SU-DHL-6 (cell line): ENCODE results near the gene IMPG1.

Experiments used
- H2AFZ ChIP-seq: fragments of 200-600 bp; sonication (generic); 2 replicates; pipeline ENCODE4 v1.6.1; 2014; ENCODE audit warnings: low read depth, mild to moderate bottlenecking, moderate library complexity, mixed read lengths, antibody characterized with exemption, low read length; ENCODE audit not compliant: severe bottlenecking
- H3F3A ChIP-seq: fragments of 200-600 bp; shearing (Covaris generic); 2 replicates; pipeline ENCODE4 v1.6.0; 2016; ENCODE audit warnings: antibody characterized with exemption, mild to moderate bottlenecking; ENCODE audit not compliant: insufficient read depth
- H3K27ac ChIP-seq: fragments of 200-600 bp; sonication (generic); 2 replicates; pipeline ENCODE4 v1.5.1; 2016; ENCODE audit warnings: low read depth, mild to moderate bottlenecking, low read length, moderate library complexity, mixed read lengths
- H3K27me3 ChIP-seq: fragments of 200-600 bp; sonication (generic), shearing (Covaris generic); 2 replicates; pipeline ENCODE4 v1.6.0; 2014; ENCODE audit warnings: mild to moderate bottlenecking, low read length
- H3K36me3 ChIP-seq: fragments of 200-600 bp; sonication (generic); 2 replicates; pipeline ENCODE4 v1.6.1; 2014; ENCODE audit warnings: mild to moderate bottlenecking, low read length, mixed read lengths
- H3K4me2 ChIP-seq: fragments of 300-600, 200-600 bp; shearing (Covaris generic), sonication (generic); 2 replicates; pipeline ENCODE4 v1.6.0; 2014; ENCODE audit warnings: low read length, low read depth, mild to moderate bottlenecking; ENCODE audit not compliant: poor library complexity, severe bottlenecking
- H3K4me3 ChIP-seq: fragments of 200-600 bp; sonication (generic); 2 replicates; pipeline ENCODE4 v1.5.1; 2014; ENCODE audit warnings: antibody characterized with exemption, low read length, mild to moderate bottlenecking, mixed read lengths; ENCODE audit not compliant: insufficient read depth, poor library complexity, severe bottlenecking
- H3K79me2 ChIP-seq: fragments of 200-600 bp; sonication (generic); 2 replicates; pipeline ENCODE4 v1.6.1; 2014; ENCODE audit warnings: mild to moderate bottlenecking, low read length, moderate library complexity; ENCODE audit not compliant: insufficient read depth
- H3K9ac ChIP-seq: fragments of 200-600 bp; sonication (generic); 2 replicates; pipeline ENCODE4 v1.7.0; 2014; ENCODE audit warnings: mild to moderate bottlenecking, low read length
- H3K9me2 ChIP-seq: fragments of 200-600 bp; sonication (generic); replicated peaks from 2 replicates; pipeline ENCODE4 v1.6.1; 2014; ENCODE audit warnings: low read length; ENCODE audit not compliant: insufficient read depth
- H3K9me3 ChIP-seq: fragments of 200-600 bp; sonication (generic); 2 replicates; pipeline ENCODE4 v1.6.1; 2014; ENCODE audit warnings: low read length, mixed read lengths; ENCODE audit not compliant: insufficient read depth
- H4K20me1 ChIP-seq: fragments of 200-600 bp; sonication (generic); 2 replicates; pipeline ENCODE4 v1.6.1; 2014; ENCODE audit warnings: low read depth, mild to moderate bottlenecking, antibody characterized with exemption, low read length, moderate library complexity, mixed read lengths
- EZH2phosphoT487 ChIP-seq: fragments of 200-600 bp; sonication (generic), shearing (Covaris generic); conservative IDR thresholded peaks from 2 replicates; pipeline ENCODE4 v1.6.1; 2018; ENCODE audit warnings: mild to moderate bottlenecking, antibody characterized with exemption, low read length, moderate library complexity, mixed read lengths
- TF ChIP-seq, protein P1 (sequence below): fragments of 200-600 bp; sonication (generic); IDR thresholded peaks from one replicate; pipeline ENCODE4 v1.5.1; 2017; ENCODE audit warnings: antibody characterized with exemption, mild to moderate bottlenecking, low read length, moderate library complexity; ENCODE audit not compliant: insufficient read depth, poor library complexity, severe bottlenecking

IMPG1 gene, protein sequence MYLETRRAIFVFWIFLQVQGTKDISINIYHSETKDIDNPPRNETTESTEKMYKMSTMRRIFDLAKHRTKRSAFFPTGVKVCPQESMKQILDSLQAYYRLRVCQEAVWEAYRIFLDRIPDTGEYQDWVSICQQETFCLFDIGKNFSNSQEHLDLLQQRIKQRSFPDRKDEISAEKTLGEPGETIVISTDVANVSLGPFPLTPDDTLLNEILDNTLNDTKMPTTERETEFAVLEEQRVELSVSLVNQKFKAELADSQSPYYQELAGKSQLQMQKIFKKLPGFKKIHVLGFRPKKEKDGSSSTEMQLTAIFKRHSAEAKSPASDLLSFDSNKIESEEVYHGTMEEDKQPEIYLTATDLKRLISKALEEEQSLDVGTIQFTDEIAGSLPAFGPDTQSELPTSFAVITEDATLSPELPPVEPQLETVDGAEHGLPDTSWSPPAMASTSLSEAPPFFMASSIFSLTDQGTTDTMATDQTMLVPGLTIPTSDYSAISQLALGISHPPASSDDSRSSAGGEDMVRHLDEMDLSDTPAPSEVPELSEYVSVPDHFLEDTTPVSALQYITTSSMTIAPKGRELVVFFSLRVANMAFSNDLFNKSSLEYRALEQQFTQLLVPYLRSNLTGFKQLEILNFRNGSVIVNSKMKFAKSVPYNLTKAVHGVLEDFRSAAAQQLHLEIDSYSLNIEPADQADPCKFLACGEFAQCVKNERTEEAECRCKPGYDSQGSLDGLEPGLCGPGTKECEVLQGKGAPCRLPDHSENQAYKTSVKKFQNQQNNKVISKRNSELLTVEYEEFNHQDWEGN

GRCh38 chr6:76072562-76072961 is at the start of gene IMPG1:
Gene IMPG1 (minus strand): TSS chr6:76072662. CDS start chr6:76072488, 174 bp downstream.
- Histone ChIP-seq H3K27ac (no peak within 1 kb of the TSS), H3K9ac (no peak within 1 kb of the TSS), H3K27me3 (no peaks in the 10 kb centered on the region), H3K9me3 (no peaks in the 10 kb centered on the region), H4K20me1 (no peaks in the 10 kb centered on the region), H3K4me3 (no peak within 1 kb of the TSS), H2AFZ (no peak within 1 kb of the TSS), H3K9me2 (no peaks in the 10 kb centered on the region), H3K36me3 (no peaks in the 10 kb centered on the region), H3K4me2 (no peak within 1 kb of the TSS), H3K79me2 (no peaks in the 10 kb centered on the region), H3F3A (no peaks in the 10 kb centered on the region)
- no peak for TF ChIP-seq EZH2phosphoT487
- TF ChIP-seq, protein P1, sequence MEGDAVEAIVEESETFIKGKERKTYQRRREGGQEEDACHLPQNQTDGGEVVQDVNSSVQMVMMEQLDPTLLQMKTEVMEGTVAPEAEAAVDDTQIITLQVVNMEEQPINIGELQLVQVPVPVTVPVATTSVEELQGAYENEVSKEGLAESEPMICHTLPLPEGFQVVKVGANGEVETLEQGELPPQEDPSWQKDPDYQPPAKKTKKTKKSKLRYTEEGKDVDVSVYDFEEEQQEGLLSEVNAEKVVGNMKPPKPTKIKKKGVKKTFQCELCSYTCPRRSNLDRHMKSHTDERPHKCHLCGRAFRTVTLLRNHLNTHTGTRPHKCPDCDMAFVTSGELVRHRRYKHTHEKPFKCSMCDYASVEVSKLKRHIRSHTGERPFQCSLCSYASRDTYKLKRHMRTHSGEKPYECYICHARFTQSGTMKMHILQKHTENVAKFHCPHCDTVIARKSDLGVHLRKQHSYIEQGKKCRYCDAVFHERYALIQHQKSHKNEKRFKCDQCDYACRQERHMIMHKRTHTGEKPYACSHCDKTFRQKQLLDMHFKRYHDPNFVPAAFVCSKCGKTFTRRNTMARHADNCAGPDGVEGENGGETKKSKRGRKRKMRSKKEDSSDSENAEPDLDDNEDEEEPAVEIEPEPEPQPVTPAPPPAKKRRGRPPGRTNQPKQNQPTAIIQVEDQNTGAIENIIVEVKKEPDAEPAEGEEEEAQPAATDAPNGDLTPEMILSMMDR = no peak

GRCh38 chr6:76120302-76120701 is 47.8 kb upstream of the IMPG1 start:
- Histone ChIP-seq H3K79me2 (no peaks in the 10 kb centered on the region), H3K4me3 (no peak overlapping the region), H2AFZ (no peak overlapping the region), H3K27me3 (no peaks in the 10 kb centered on the region), H3F3A (no peaks in the 10 kb centered on the region), H3K4me2 (no peak overlapping the region), H4K20me1 (no peaks in the 10 kb centered on the region), H3K36me3 (no peaks in the 10 kb centered on the region), H3K27ac (no peak overlapping the region), H3K9me2 (no peaks in the 10 kb centered on the region), H3K9me3 (no peaks in the 10 kb centered on the region), H3K9ac (no peak overlapping the region)
- no peak for TF ChIP-seq EZH2phosphoT487
- TF ChIP-seq, protein P1 = no peak

GRCh38 chr6:76073281-76073680 is 819 bp upstream of the IMPG1 start:
- no peak overlapping the region for H3K27ac ChIP-seq

More at GRCh38 chr6:76073281-76073680, 819 bp upstream of the IMPG1 start:
- no peaks in the 10 kb centered on the region for H3K9me3 ChIP-seq
- H3K79me2 ChIP-seq = no peaks in the 10 kb centered on the region
- no peaks in the 10 kb centered on the region for H4K20me1 ChIP-seq
- H3K27me3 ChIP-seq = no peaks in the 10 kb centered on the region
- TF ChIP-seq, protein P1 = no peak
- no peak for TF ChIP-seq EZH2phosphoT487
- no peak overlapping the region for H3K4me2 ChIP-seq
- no peaks in the 10 kb centered on the region for H3F3A ChIP-seq
- H2AFZ ChIP-seq = no peak overlapping the region
- no peak overlapping the region for H3K4me3 ChIP-seq
- H3K9ac ChIP-seq = no peak overlapping the region
- H3K9me2 ChIP-seq = no peaks in the 10 kb centered on the region
- no peaks in the 10 kb centered on the region for H3K36me3 ChIP-seq
